ENCODE measurements around the gene MKNK1. TPM values are rescaled to one million over a fixed set of nuclear protein-coding genes. Genes with fewer than 3 reads are reported as not detected.

Gene MKNK1
- polyA plus RNA-seq, 1 of the 3 experiments (the other 2 are of a cell fraction): 28.2 TPM

DNA sequence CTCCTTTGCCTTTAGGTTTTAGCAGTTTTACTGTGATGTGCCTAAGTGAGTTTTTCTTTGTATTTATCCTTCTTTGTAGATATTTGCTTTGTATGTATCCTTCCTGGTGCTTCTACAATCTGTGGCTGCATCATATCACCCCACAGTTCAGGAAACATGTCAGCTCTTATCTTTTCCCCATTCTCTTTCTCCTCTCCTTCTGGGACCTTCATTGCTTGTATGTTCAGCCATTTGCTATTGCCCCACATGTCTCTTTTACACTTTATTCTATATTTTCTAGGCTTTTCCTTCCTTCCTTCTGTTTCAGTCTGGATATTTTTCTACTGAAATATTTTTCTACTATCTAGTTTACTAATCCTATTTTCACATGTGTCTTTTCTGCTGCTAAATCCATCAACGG is 67.5 kb downstream of the MKNK1 start:
- Histone ChIP-seq H3K9ac (no peak overlapping the region), H3K9me3 (no peaks in the 10 kb centered on the region), H3F3A (replicated peaks; ENCODE audit: insufficient read depth) (no peaks in the 10 kb centered on the region), H4K20me1 (ENCODE audit: insufficient read depth) (no peaks in the 10 kb centered on the region), H3K4me3 (ENCODE audit: low read depth in 2 of 2, low read length in 1 of 2) (no peak overlapping the region), H2AFZ (ENCODE audit: low read depth) (no peak overlapping the region), H3K79me2 (ENCODE audit: insufficient read depth) (no peaks in the 10 kb centered on the region), H3K36me3 (replicated peaks in 1 of 2; ENCODE audit: control insufficient read depth in 1 of 2, insufficient read depth in 2 of 2, low read length in 1 of 2) (no peaks in the 10 kb centered on the region), H3K27me3 (ENCODE audit: insufficient read depth) (no peaks in the 10 kb centered on the region; the same call in 1 of the 2 replicates), H3K4me1 (ENCODE audit: control insufficient read depth in 1 of 2, insufficient read depth in 2 of 2, low read depth in 1 of 2, low read length in 1 of 2) (no peaks in the 10 kb centered on the region; a peak in 1 of 4 replicates), H3K4me2 (no peak overlapping the region), H3K9me2 (no peaks in the 10 kb centered on the region), H3K27ac (ENCODE audit: low read depth in 2 of 2, low read length in 1 of 2) (no peak overlapping the region)
- ChIA-PET CTCF (interaction anchor here (1.2 to 17.9 kb wide), 7 partner anchors 8 to 129 kb away, joined by 3 to 496 read pairs (median 7); no protein-coding TSS in a partner anchor), POLR2A (no interaction called here)
- no peak for DNase-seq
- TF ChIP-seq, protein P1, sequence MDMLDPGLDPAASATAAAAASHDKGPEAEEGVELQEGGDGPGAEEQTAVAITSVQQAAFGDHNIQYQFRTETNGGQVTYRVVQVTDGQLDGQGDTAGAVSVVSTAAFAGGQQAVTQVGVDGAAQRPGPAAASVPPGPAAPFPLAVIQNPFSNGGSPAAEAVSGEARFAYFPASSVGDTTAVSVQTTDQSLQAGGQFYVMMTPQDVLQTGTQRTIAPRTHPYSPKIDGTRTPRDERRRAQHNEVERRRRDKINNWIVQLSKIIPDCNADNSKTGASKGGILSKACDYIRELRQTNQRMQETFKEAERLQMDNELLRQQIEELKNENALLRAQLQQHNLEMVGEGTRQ (IDR thresholded peaks at IDR 0.05; ENCODE audit: borderline replicate concordance, low read depth, low read length): no peak
- TF ChIP-seq MXI1 (IDR thresholded peaks at IDR 0.05; ENCODE audit: low read depth, low read length) (no peak), RFX5 (IDR thresholded peaks at IDR 0.05; ENCODE audit: low read length) (no peak), ELF1 (IDR thresholded peaks at IDR 0.05) (no peak), YY1 (IDR thresholded peaks at IDR 0.05; ENCODE audit: low read depth) (no peak), NFIC (IDR thresholded peaks at IDR 0.05; ENCODE audit: borderline replicate concordance) (no peak), JUND (IDR thresholded peaks at IDR 0.05) (no peak), EZH2phosphoT487 (IDR thresholded peaks at IDR 0.05; ENCODE audit: borderline replicate concordance, low read depth) (no peak), FOSL2 (IDR thresholded peaks at IDR 0.05; ENCODE audit: borderline replicate concordance, low read depth) (no peak)
- TF ChIP-seq, protein P2, sequence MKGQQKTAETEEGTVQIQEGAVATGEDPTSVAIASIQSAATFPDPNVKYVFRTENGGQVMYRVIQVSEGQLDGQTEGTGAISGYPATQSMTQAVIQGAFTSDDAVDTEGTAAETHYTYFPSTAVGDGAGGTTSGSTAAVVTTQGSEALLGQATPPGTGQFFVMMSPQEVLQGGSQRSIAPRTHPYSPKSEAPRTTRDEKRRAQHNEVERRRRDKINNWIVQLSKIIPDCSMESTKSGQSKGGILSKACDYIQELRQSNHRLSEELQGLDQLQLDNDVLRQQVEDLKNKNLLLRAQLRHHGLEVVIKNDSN (IDR thresholded peaks at IDR 0.05; ENCODE audit: borderline replicate concordance, low read depth): no peak
- 74% methylated on average over 1 of the region's 1 CpG for WGBS (ENCODE audit: low lambda C conversion rate)

DNA sequence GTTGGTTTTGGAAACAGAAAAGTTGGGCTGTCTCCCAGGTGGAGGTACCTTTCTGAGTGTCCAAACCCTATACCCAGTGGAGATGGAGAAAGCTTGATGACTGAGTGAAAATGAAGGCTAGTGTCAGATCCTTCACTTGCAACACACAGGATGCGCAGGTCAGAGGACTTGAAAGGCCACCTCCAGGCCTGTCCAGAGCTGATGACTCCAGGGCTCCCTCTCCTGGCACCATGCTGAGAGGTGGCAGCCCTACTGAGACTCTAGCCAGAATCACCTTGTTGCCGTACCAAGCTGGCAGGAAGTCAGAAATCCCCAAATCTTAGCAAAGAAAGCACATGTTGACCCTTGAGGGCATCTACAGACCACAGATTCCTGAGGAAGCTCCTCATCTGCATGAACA is 69.0 kb downstream of the MKNK1 start:
- 38% methylated on average over 1 of the region's 2 CpGs for WGBS (ENCODE audit: low lambda C conversion rate)
- Histone ChIP-seq H3K4me1 (ENCODE audit: control insufficient read depth in 1 of 2, insufficient read depth in 2 of 2, low read depth in 1 of 2, low read length in 1 of 2) (no peaks in the 10 kb centered on the region; a peak in 1 of 4 replicates), H3K4me2 (no peak overlapping the region), H3K9me3 (no peaks in the 10 kb centered on the region), H4K20me1 (ENCODE audit: insufficient read depth) (no peaks in the 10 kb centered on the region), H3F3A (replicated peaks; ENCODE audit: insufficient read depth) (no peaks in the 10 kb centered on the region), H3K27ac (ENCODE audit: low read depth in 2 of 2, low read length in 1 of 2) (no peak overlapping the region), H3K36me3 (replicated peaks in 1 of 2; ENCODE audit: control insufficient read depth in 1 of 2, insufficient read depth in 2 of 2, low read length in 1 of 2) (no peaks in the 10 kb centered on the region), H2AFZ (ENCODE audit: low read depth) (no peak overlapping the region), H3K27me3 (ENCODE audit: insufficient read depth) (no peaks in the 10 kb centered on the region; the same call in 1 of the 2 replicates), H3K4me3 (ENCODE audit: low read depth in 2 of 2, low read length in 1 of 2) (no peak overlapping the region), H3K9me2 (no peaks in the 10 kb centered on the region), H3K9ac (no peak overlapping the region), H3K79me2 (ENCODE audit: insufficient read depth) (no peaks in the 10 kb centered on the region)
- TF ChIP-seq RAD21 (IDR thresholded peaks at IDR 0.05; ENCODE audit: low read length) (peak; percentile 27; the same call in 1 of the 2 replicates), SMC3 (IDR thresholded peaks at IDR 0.05; ENCODE audit: low read depth, low read length) (peak; percentile 36; the same call in 1 of the 2 replicates), JUND (IDR thresholded peaks at IDR 0.05) (no peak), MEF2A (IDR thresholded peaks at IDR 0.05; ENCODE audit: borderline replicate concordance, low read depth) (no peak)
- TF ChIP-seq, protein P3, sequence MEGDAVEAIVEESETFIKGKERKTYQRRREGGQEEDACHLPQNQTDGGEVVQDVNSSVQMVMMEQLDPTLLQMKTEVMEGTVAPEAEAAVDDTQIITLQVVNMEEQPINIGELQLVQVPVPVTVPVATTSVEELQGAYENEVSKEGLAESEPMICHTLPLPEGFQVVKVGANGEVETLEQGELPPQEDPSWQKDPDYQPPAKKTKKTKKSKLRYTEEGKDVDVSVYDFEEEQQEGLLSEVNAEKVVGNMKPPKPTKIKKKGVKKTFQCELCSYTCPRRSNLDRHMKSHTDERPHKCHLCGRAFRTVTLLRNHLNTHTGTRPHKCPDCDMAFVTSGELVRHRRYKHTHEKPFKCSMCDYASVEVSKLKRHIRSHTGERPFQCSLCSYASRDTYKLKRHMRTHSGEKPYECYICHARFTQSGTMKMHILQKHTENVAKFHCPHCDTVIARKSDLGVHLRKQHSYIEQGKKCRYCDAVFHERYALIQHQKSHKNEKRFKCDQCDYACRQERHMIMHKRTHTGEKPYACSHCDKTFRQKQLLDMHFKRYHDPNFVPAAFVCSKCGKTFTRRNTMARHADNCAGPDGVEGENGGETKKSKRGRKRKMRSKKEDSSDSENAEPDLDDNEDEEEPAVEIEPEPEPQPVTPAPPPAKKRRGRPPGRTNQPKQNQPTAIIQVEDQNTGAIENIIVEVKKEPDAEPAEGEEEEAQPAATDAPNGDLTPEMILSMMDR (IDR thresholded peaks at IDR 0.05): peak; percentile 53
- peak; percentile 63 for DNase-seq
- CTCF ChIA-PET: interaction anchor here (0.7 to 17.9 kb wide), 22 partner anchors 8 to 194 kb away, joined by 3 to 496 read pairs (median 4); no protein-coding TSS in a partner anchor
- POLR2A ChIA-PET: no interaction called here

Measured in SK-N-SH (cell line).